ENCODE data around the gene FRG1. TPM values are rescaled to one million over a fixed set of nuclear protein-coding genes. Genes with fewer than 3 reads are reported as not detected.

FRG1 gene
- polyA plus RNA-seq (2012; rRNA removed) = 11.2 and 12.4 TPM in 2 replicates
- polyA plus RNA-seq (2012; cell fraction: cytosol; rRNA removed) = 15.7 and 24.6 TPM in 2 replicates
- polyA plus RNA-seq (2012; cell fraction: nucleus; rRNA removed) = 8.5 and 12.8 TPM in 2 replicates

DNA sequence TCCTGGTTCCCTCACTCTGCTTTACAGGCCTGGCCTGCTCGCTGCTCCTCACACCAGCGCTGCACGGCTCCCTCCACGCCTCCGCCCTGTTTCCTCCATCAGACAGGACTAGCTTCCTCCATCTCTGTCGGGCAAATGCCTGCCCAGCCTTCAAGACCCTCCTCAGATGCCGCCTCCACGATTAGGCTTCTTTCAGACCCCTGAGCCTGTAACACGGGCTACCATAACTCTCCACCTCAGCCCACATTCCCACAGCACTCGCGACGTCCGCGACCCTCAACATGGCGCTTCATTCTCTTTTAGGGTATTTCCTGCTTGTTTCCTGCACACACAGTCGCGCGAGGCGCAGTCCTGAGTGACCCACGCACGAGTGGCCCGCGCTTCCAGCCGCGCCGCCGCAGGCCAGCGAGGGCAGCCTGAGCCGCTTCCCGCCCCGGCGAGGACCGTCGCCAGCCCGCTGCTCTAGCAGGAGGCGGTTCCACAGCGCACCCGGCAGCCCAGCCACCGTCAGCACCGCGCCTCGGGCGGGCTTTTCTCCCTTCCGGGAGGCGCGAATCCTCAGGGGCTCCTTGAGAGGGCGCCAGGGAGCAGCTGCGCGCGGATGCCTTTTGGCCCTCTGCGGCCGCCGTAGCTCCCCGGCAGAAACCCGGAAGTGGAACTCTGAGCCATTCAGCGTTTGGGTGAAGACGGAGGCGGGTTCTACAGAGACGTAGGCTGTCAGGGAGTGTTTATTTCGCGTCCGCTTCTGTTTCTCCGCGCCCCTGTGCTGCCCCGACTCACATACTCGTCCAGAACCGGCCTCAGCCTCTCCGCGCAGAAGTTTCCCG is at the start of gene FRG1:
FRG1 (plus strand) TSS at position 695 of the 827 bp plus-strand sequence. CDS start 138 bp downstream, outside the sequence.
- Histone ChIP-seq H3K4me1 (ENCODE audit: control insufficient read depth in 1 of 2, insufficient read depth in 2 of 2, low read depth in 1 of 2, low read length in 1 of 2) (peaks cover 0 to 5% of the 10 kb centered on the region in 2 experiments; a peak in 2 of 4 replicates), H2AFZ (ENCODE audit: low read depth) (peak within 1 kb of the TSS; percentile 98), H3K9me2 (no peaks in the 10 kb centered on the region), H3F3A (replicated peaks; ENCODE audit: insufficient read depth) (peaks cover 4% of the 10 kb centered on the region), H4K20me1 (ENCODE audit: insufficient read depth) (no peaks in the 10 kb centered on the region), H3K4me2 (peak within 1 kb of the TSS; percentile 94), H3K79me2 (ENCODE audit: insufficient read depth) (peaks cover 42% of the 10 kb centered on the region), H3K4me3 (ENCODE audit: low read depth in 2 of 2, low read length in 1 of 2) (peak within 1 kb of the TSS; percentile 82 to 94), H3K9me3 (no peaks in the 10 kb centered on the region), H3K36me3 (replicated peaks in 1 of 2; ENCODE audit: control insufficient read depth in 1 of 2, insufficient read depth in 2 of 2, low read length in 1 of 2) (peaks cover 5 to 17% of the 10 kb centered on the region in 2 experiments), H3K27ac (ENCODE audit: low read depth in 2 of 2, low read length in 1 of 2) (peak within 1 kb of the TSS; percentile 71 to 77), H3K9ac (peak within 1 kb of the TSS; percentile 88), H3K27me3 (ENCODE audit: insufficient read depth) (no peaks in the 10 kb centered on the region)
- 20% methylated on average over 38 of the region's 70 CpGs for WGBS (ENCODE audit: low lambda C conversion rate)
- CTCF ChIA-PET = interaction anchor here (0.9 to 1.8 kb wide), 4 partner anchors 9 to 34 kb away, joined by 3 to 6 read pairs (median 3); no protein-coding TSS in a partner anchor
- POLR2A ChIA-PET = no interaction called here
- peak; percentile 96 for DNase-seq
- no peak for TF ChIP-seq RCOR1 (IDR thresholded peaks at IDR 0.05; ENCODE audit: low read length)
- TF ChIP-seq ZBTB33 (IDR thresholded peaks at IDR 0.05; ENCODE audit: borderline replicate concordance, low read depth) = 0 out of 2 replicates have a peak, but pooled peaks have one; percentile 35
- no peak for TF ChIP-seq FOSL2 (IDR thresholded peaks at IDR 0.05; ENCODE audit: borderline replicate concordance, low read depth)
- 0 out of 2 replicates have a peak, but pooled peaks have one; percentile 21 for TF ChIP-seq FOXM1 (IDR thresholded peaks at IDR 0.05; ENCODE audit: low read depth)
- TF ChIP-seq CTCF (IDR thresholded peaks at IDR 0.05) = peak; percentile 86
- no peak; the same call in 1 of the 2 replicates for TF ChIP-seq NFIC (IDR thresholded peaks at IDR 0.05; ENCODE audit: borderline replicate concordance)
- TF ChIP-seq PBX3 (IDR thresholded peaks at IDR 0.05) = no peak
- peak; percentile 98; the same call in 1 of the 2 replicates for TF ChIP-seq SIN3A (IDR thresholded peaks at IDR 0.05; ENCODE audit: borderline replicate concordance, low read depth, low read length)
- peak; percentile 51 for TF ChIP-seq TAF1 (IDR thresholded peaks at IDR 0.05; ENCODE audit: borderline replicate concordance, low read depth, low read length)
- no peak for TF ChIP-seq TEAD4 (IDR thresholded peaks at IDR 0.05; ENCODE audit: borderline replicate concordance, insufficient read depth)
- TF ChIP-seq TCF12 (IDR thresholded peaks at IDR 0.05) = peak; percentile 25; the same call in 1 of the 2 replicates
- peak; percentile 48 for TF ChIP-seq RFX5 (IDR thresholded peaks at IDR 0.05; ENCODE audit: low read length)
- TF ChIP-seq YY1 (IDR thresholded peaks at IDR 0.05; ENCODE audit: low read depth) = peak; percentile 77
- peak; percentile 99 for TF ChIP-seq ELF1 (IDR thresholded peaks at IDR 0.05)
- TF ChIP-seq POLR2AphosphoS5 (IDR thresholded peaks at IDR 0.05; ENCODE audit: low read depth, low read length) = peak; percentile 70
- peak; percentile 77 for TF ChIP-seq REST (IDR thresholded peaks at IDR 0.05; ENCODE audit: low read depth, low read length)
- TF ChIP-seq, protein P1, sequence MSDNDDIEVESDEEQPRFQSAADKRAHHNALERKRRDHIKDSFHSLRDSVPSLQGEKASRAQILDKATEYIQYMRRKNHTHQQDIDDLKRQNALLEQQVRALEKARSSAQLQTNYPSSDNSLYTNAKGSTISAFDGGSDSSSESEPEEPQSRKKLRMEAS (IDR thresholded peaks at IDR 0.05; ENCODE audit: low read depth) = peak; percentile 81; the same call in 1 of the 2 replicates
- no peak for TF ChIP-seq RAD21 (IDR thresholded peaks at IDR 0.05; ENCODE audit: low read length)
- peak; percentile 85 for TF ChIP-seq GABPA (IDR thresholded peaks at IDR 0.05; ENCODE audit: low read depth)
- TF ChIP-seq NRF1 (IDR thresholded peaks at IDR 0.05; ENCODE audit: low read depth, low read length) = no peak
- no peak; the same call in 1 of the 2 replicates for TF ChIP-seq MEF2A (IDR thresholded peaks at IDR 0.05; ENCODE audit: borderline replicate concordance, low read depth)
- no peak for TF ChIP-seq IRF3 (IDR thresholded peaks at IDR 0.05; ENCODE audit: low read depth, low read length)

Measured in SK-N-SH (cell line).